ENCODE results near the gene M6PR. TPM values are rescaled to one million over a fixed set of nuclear protein-coding genes. Genes with fewer than 3 reads are reported as not detected.
A peak's percentile ranks its signal among the peaks of the same experiment; 100 is the strongest.
"Not testable (repeated sequence)": the region's sequence is repeated elsewhere in the genome, so short reads cannot be mapped to it uniquely, and the experiment has no call there.

The M6PR gene
- total RNA-seq, 1 donor from 2014 or later, result 117 TPM

GRCh38 chr12:8943565-8944186 lies 5.8 kb downstream of the M6PR start:
- DNase-seq (ENCODE audit: low spot score in 2 of 2, unreplicated experiment in 2 of 2), result no peak
- Mint-ChIP-seq H3K36me3 (peaks cover 18% of the 10 kb centered on the region), H3K9me3 (no peaks in the 10 kb centered on the region), H3K4me3 (no peak overlapping the region), H3K27me3 (ENCODE audit: low read depth) (no peaks in the 10 kb centered on the region), H3K27ac (no peak overlapping the region), H3K4me1 (peaks cover 12% of the 10 kb centered on the region)
- TF ChIP-seq CTCF (IDR thresholded peaks at IDR 0.05; ENCODE audit: unreplicated experiment), result no peak

- no peak for TF ChIP-seq CTCF (IDR thresholded peaks at IDR 0.05; ENCODE audit: unreplicated experiment)
- Mint-ChIP-seq H3K27ac (peak overlapping the region; percentile 59), H3K27me3 (ENCODE audit: low read depth) (no peaks in the 10 kb centered on the region), H3K36me3 (peaks cover 25% of the 10 kb centered on the region), H3K9me3 (no peaks in the 10 kb centered on the region), H3K4me3 (no peak overlapping the region), H3K4me1 (peaks cover 2% of the 10 kb centered on the region)
- no peak for DNase-seq (ENCODE audit: low spot score in 2 of 2, unreplicated experiment in 2 of 2)
Observed at GRCh38 chr12:8941691-8942478, 7.6 kb downstream of the M6PR start.

GRCh38 chr12:8937842-8938442 lies 11.5 kb downstream of the M6PR start:
- not testable (repeated sequence) for H3K27ac Mint-ChIP-seq; H3K4me3 Mint-ChIP-seq; H3K4me1 Mint-ChIP-seq; DNase-seq (ENCODE audit: low spot score in 2 of 2, unreplicated experiment in 2 of 2); H3K27me3 Mint-ChIP-seq (ENCODE audit: low read depth); H3K9me3 Mint-ChIP-seq
- H3K36me3 Mint-ChIP-seq, result peaks cover 33% of the 10 kb centered on the region

GRCh38 chr12:8936735-8937134 lies 12.7 kb downstream of the M6PR start:
- peaks cover 33% of the 10 kb centered on the region for H3K36me3 Mint-ChIP-seq
- H3K4me3 Mint-ChIP-seq, result no peak overlapping the region
- no peaks in the 10 kb centered on the region for H3K9me3 Mint-ChIP-seq
- H3K27ac Mint-ChIP-seq, result no peak overlapping the region
- no peak for DNase-seq (ENCODE audit: low spot score in 2 of 2, unreplicated experiment in 2 of 2)
- H3K27me3 Mint-ChIP-seq (ENCODE audit: low read depth), result no peaks in the 10 kb centered on the region
- TF ChIP-seq CTCF (IDR thresholded peaks at IDR 0.05; ENCODE audit: unreplicated experiment), result no peak
- H3K4me1 Mint-ChIP-seq, result no peaks in the 10 kb centered on the region

GRCh38 chr12:8934080-8934479 lies 15.4 kb downstream of the M6PR start:
- DNase-seq (ENCODE audit: low spot score in 2 of 2, unreplicated experiment in 2 of 2); H3K4me3 Mint-ChIP-seq; H3K27ac Mint-ChIP-seq; H3K4me1 Mint-ChIP-seq; H3K27me3 Mint-ChIP-seq (ENCODE audit: low read depth); H3K9me3 Mint-ChIP-seq: not testable (repeated sequence)
- peaks cover 41% of the 10 kb centered on the region for H3K36me3 Mint-ChIP-seq

- not testable (repeated sequence) for H3K4me1 Mint-ChIP-seq; H3K27ac Mint-ChIP-seq; DNase-seq (ENCODE audit: low spot score in 2 of 2, unreplicated experiment in 2 of 2); H3K27me3 Mint-ChIP-seq (ENCODE audit: low read depth); H3K9me3 Mint-ChIP-seq; H3K4me3 Mint-ChIP-seq
- peaks cover 37% of the 10 kb centered on the region for H3K36me3 Mint-ChIP-seq
Observed at GRCh38 chr12:8932464-8932863, 17.0 kb downstream of the M6PR start.

GRCh38 chr12:8930655-8931323 lies 18.7 kb downstream of the M6PR start:
- DNase-seq (ENCODE audit: low spot score in 2 of 2, unreplicated experiment in 2 of 2); H3K27ac Mint-ChIP-seq; H3K27me3 Mint-ChIP-seq (ENCODE audit: low read depth); H3K4me3 Mint-ChIP-seq; H3K9me3 Mint-ChIP-seq; H3K4me1 Mint-ChIP-seq: not testable (repeated sequence)
- H3K36me3 Mint-ChIP-seq, result peaks cover 25% of the 10 kb centered on the region
